BE2C (cell line): ENCODE data around the gene BNIP3.

ENCODE experiments used
- DNase-seq: peaks from one replicate; pipeline ENCODE4 v3.0.0-alpha.2; 2020
- H3K27me3 ChIP-seq: fragments of 250-450 bp; sonication (Bioruptor Pico); 2 replicates; pipeline ENCODE4 v1.5.1; 2020; ENCODE audit warnings: mild to moderate bottlenecking
- H3K36me3 ChIP-seq: fragments of 250-450 bp; sonication (Bioruptor Pico); 2 replicates; pipeline ENCODE4 v1.5.1; 2020; ENCODE audit warnings: mild to moderate bottlenecking
- H3K4me1 ChIP-seq: fragments of 250-450 bp; sonication (Bioruptor Pico); 2 replicates; pipeline ENCODE4 v1.5.1; 2020
- H3K4me3 ChIP-seq: 2 replicates; pipeline ENCODE4 v1.5.1; 2011; ENCODE audit warnings: low read depth, low read length
- H3K9me3 ChIP-seq: fragments of 250-450 bp; sonication (Bioruptor Pico); 2 replicates; pipeline ENCODE4 v1.5.1; 2020
- CTCF ChIP-seq: IDR thresholded peaks from 2 replicates; pipeline ENCODE4 v1.5.1; 2012; ENCODE audit warnings: mild to moderate bottlenecking, low read depth, low read length

The BNIP3 gene

GRCh38 chr10:131980761-131981428 lies 828 bp downstream of the BNIP3 start:
- Histone ChIP-seq H3K27me3 (no peaks in the 10 kb centered on the region), H3K36me3 (peaks cover 19% of the 10 kb centered on the region), H3K9me3 (no peaks in the 10 kb centered on the region), H3K4me3 (peak overlapping the region; percentile 96), H3K4me1 (no peaks in the 10 kb centered on the region)
- TF ChIP-seq CTCF = no peak
- DNase-seq = peak; percentile 26

- no peak for DNase-seq
- no peak for TF ChIP-seq CTCF
- Histone ChIP-seq H3K4me1 (no peaks in the 10 kb centered on the region), H3K36me3 (peaks cover 19% of the 10 kb centered on the region), H3K27me3 (no peaks in the 10 kb centered on the region), H3K4me3 (peak overlapping the region; percentile 96), H3K9me3 (no peaks in the 10 kb centered on the region)
Observed at GRCh38 chr10:131980321-131980720, 1.4 kb downstream of the BNIP3 start.

GRCh38 chr10:131979821-131980270 lies 1.9 kb downstream of the BNIP3 start:
- H3K4me1 ChIP-seq = no peaks in the 10 kb centered on the region
- H3K9me3 ChIP-seq = no peaks in the 10 kb centered on the region
- peak overlapping the region; percentile 96 for H3K4me3 ChIP-seq
- no peak for TF ChIP-seq CTCF
- no peak for DNase-seq
- H3K36me3 ChIP-seq = peaks cover 19% of the 10 kb centered on the region
- H3K27me3 ChIP-seq = no peaks in the 10 kb centered on the region

- no peak for DNase-seq
- Histone ChIP-seq H3K36me3 (peaks cover 19% of the 10 kb centered on the region), H3K4me1 (no peaks in the 10 kb centered on the region), H3K9me3 (no peaks in the 10 kb centered on the region), H3K27me3 (no peaks in the 10 kb centered on the region), H3K4me3 (peak overlapping the region; percentile 96)
- TF ChIP-seq CTCF = no peak
Observed at GRCh38 chr10:131979336-131979735, 2.4 kb downstream of the BNIP3 start.

GRCh38 chr10:131978851-131979250 lies 2.9 kb downstream of the BNIP3 start:
- H3K4me1 ChIP-seq = no peaks in the 10 kb centered on the region
- DNase-seq = no peak
- no peaks in the 10 kb centered on the region for H3K27me3 ChIP-seq
- peak overlapping the region; percentile 96 for H3K4me3 ChIP-seq
- peaks cover 20% of the 10 kb centered on the region for H3K36me3 ChIP-seq
- no peaks in the 10 kb centered on the region for H3K9me3 ChIP-seq
- TF ChIP-seq CTCF = no peak

- no peak for DNase-seq
- TF ChIP-seq CTCF = no peak
- H3K36me3 ChIP-seq = peaks cover 25% of the 10 kb centered on the region
- no peaks in the 10 kb centered on the region for H3K27me3 ChIP-seq
- peak overlapping the region; percentile 96 for H3K4me3 ChIP-seq
- H3K9me3 ChIP-seq = no peaks in the 10 kb centered on the region
- H3K4me1 ChIP-seq = peaks cover 2% of the 10 kb centered on the region
Observed at GRCh38 chr10:131978366-131978765, 3.4 kb downstream of the BNIP3 start.
